CD8-positive, alpha-beta memory T cell (primary cell): ENCODE results near the gene KIF13A. TPM values are rescaled to one million over a fixed set of nuclear protein-coding genes. Genes with fewer than 3 reads are reported as not detected.

ENCODE experiments used
- CTCF ChIA-PET: fragments of 350-600 bp; sonication (Branson Sonifier 250); formaldehyde crosslinking; loops from one replicate; lab custom pipeline; 2021; ENCODE audit warnings: antibody characterized with exemption; lab: Charles Lee
- POLR2A ChIA-PET: fragments of 350-600 bp; sonication (Branson Sonifier 250); formaldehyde crosslinking; loops from one replicate; lab custom pipeline; 2021; ENCODE audit warnings: antibody characterized with exemption; lab: Charles Lee
- DNase-seq, 5 donors: peaks; one replicate each; pipeline versions ENCODE4 v3.0.0 to v3.0.0-alpha.2; 2020 to 2022; ENCODE audit warnings: mixed read lengths in 1 of 5
- H3K27ac ChIP-seq: one replicate; pipeline ENCODE4 v1.7.0; 2013; ENCODE audit warnings: low read depth, mild to moderate bottlenecking, low read length, moderate library complexity
- H3K27me3 ChIP-seq: 2 replicates; pipeline ENCODE4 v1.7.0; 2013; ENCODE audit warnings: low read length, mild to moderate bottlenecking; ENCODE audit not compliant: insufficient read depth, poor library complexity, severe bottlenecking
- H3K36me3 ChIP-seq: 2 replicates; pipeline ENCODE4 v1.7.0; 2013; ENCODE audit warnings: mild to moderate bottlenecking, low read length, moderate library complexity; ENCODE audit not compliant: insufficient read depth
- H3K4me1 ChIP-seq: 2 replicates; pipeline ENCODE4 v1.7.0; 2013; ENCODE audit warnings: mild to moderate bottlenecking, low read length, moderate library complexity; ENCODE audit not compliant: insufficient read depth
- H3K4me3 ChIP-seq: 2 replicates; pipeline ENCODE4 v1.7.0; 2013; ENCODE audit warnings: mild to moderate bottlenecking, low read length
- H3K9me3 ChIP-seq: 2 replicates; pipeline ENCODE4 v1.7.0; 2013; ENCODE audit warnings: mild to moderate bottlenecking, low read length
- H3K27ac Mint-ChIP-seq, 8 donors: one replicate each; pipeline ENCODE4 v1.8.0; 2020 to 2021; ENCODE audit warnings: mixed read lengths in 8 of 8, mild to moderate bottlenecking in 6 of 8, inconsistent platforms in 3 of 8, moderate library complexity in 3 of 8
- H3K27me3 Mint-ChIP-seq, 2 donors: one replicate each; pipeline ENCODE4 v1.8.0; 2020 to 2021; ENCODE audit warnings: mixed read lengths in 2 of 2, mild to moderate bottlenecking in 1 of 2, moderate library complexity in 1 of 2
- H3K36me3 Mint-ChIP-seq, 3 donors: one replicate each; pipeline ENCODE4 v1.8.0; 2020 to 2021; ENCODE audit warnings: mixed read lengths in 3 of 3, inconsistent platforms in 1 of 3, mild to moderate bottlenecking in 1 of 3
- H3K4me1 Mint-ChIP-seq, 3 donors: one replicate each; pipeline ENCODE4 v1.8.0; 2020 to 2021; ENCODE audit warnings: mixed read lengths in 3 of 3, inconsistent platforms in 1 of 3, mild to moderate bottlenecking in 1 of 3
- H3K4me3 Mint-ChIP-seq, 7 donors: one replicate each; pipeline ENCODE4 v1.8.0; 2020 to 2021; ENCODE audit warnings: mixed read lengths in 7 of 7, mild to moderate bottlenecking in 6 of 7, moderate library complexity in 4 of 7, inconsistent platforms in 2 of 7
- H3K9me3 Mint-ChIP-seq, 5 donors: one replicate each; pipeline ENCODE4 v1.8.0; 2020 to 2022; ENCODE audit warnings: mixed read lengths in 5 of 5, mild to moderate bottlenecking in 3 of 5, moderate library complexity in 2 of 5, inconsistent platforms in 1 of 5
- polyA plus RNA-seq: library from polyadenylated mRNA; unstranded; fragments of 300-500 nt; fragmentation: Illumina TruSeq; gene quantifications from one replicate; pipeline ENCODE4 v1.2.3, GENCODE V29; 2021
- total RNA-seq, 2 experiments: library from RNA; stranded (reverse); gene quantifications; one replicate each; pipeline ENCODE4 v1.2.3, GENCODE V29; 2021

Gene KIF13A
- total and polyA plus RNA-seq, 3 experiments from 2014 or later, result 0.12 to 0.60 (median 0.18) TPM

GRCh38 chr6:17931227-17931626 is 56.2 kb downstream of the KIF13A start:
- no peaks in the 10 kb centered on the region for H3K27me3 ChIP-seq
- no peak for DNase-seq
- Mint-ChIP-seq H3K9me3 (no peaks in the 10 kb centered on the region), H3K36me3 (no peaks in the 10 kb centered on the region), H3K4me3 (no peak overlapping the region), H3K27me3 (peaks cover 2 to 12% of the 10 kb centered on the region in 2 donors), H3K27ac (no peak overlapping the region), H3K4me1 (no peaks in the 10 kb centered on the region)
- no peaks in the 10 kb centered on the region for H3K9me3 ChIP-seq
- H3K27ac ChIP-seq, result peak overlapping the region; percentile 2
- CTCF ChIA-PET, result no interaction called here
- POLR2A ChIA-PET, result no interaction called here
- no peak overlapping the region for H3K4me3 ChIP-seq
- no peaks in the 10 kb centered on the region for H3K4me1 ChIP-seq
- no peaks in the 10 kb centered on the region for H3K36me3 ChIP-seq

- H3K27me3 Mint-ChIP-seq, result peaks cover 2 to 12% of the 10 kb centered on the region in 2 donors
- Histone ChIP-seq H3K27ac (peak overlapping the region; percentile 45), H3K4me3 (no peak overlapping the region), H3K36me3 (no peaks in the 10 kb centered on the region), H3K27me3 (no peaks in the 10 kb centered on the region), H3K9me3 (no peaks in the 10 kb centered on the region), H3K4me1 (no peaks in the 10 kb centered on the region)
- no peaks in the 10 kb centered on the region for H3K9me3 Mint-ChIP-seq
- no peak overlapping the region for H3K27ac Mint-ChIP-seq
- ChIA-PET CTCF (no interaction called here), POLR2A (no interaction called here)
- no peaks in the 10 kb centered on the region for H3K36me3 Mint-ChIP-seq
- DNase-seq, result no peak
- no peak overlapping the region for H3K4me3 Mint-ChIP-seq
- H3K4me1 Mint-ChIP-seq, result no peaks in the 10 kb centered on the region
Observed at GRCh38 chr6:17930321-17930993, 57.0 kb downstream of the KIF13A start.

- POLR2A ChIA-PET, result no interaction called here
- Mint-ChIP-seq H3K9me3 (no peaks in the 10 kb centered on the region), H3K27ac (peak overlapping the region in 1 of 8 donors; percentile 8), H3K4me3 (no peak overlapping the region), H3K4me1 (no peaks in the 10 kb centered on the region), H3K36me3 (no peaks in the 10 kb centered on the region), H3K27me3 (peaks cover 2 to 9% of the 10 kb centered on the region in 2 donors)
- Histone ChIP-seq H3K36me3 (no peaks in the 10 kb centered on the region), H3K4me3 (no peak overlapping the region), H3K27me3 (no peaks in the 10 kb centered on the region), H3K9me3 (no peaks in the 10 kb centered on the region), H3K4me1 (no peaks in the 10 kb centered on the region), H3K27ac (no peak overlapping the region)
- CTCF ChIA-PET, result no interaction called here
- DNase-seq, result no peak
Observed at GRCh38 chr6:17928514-17929430, 58.7 kb downstream of the KIF13A start.

GRCh38 chr6:17927705-17928104 is 59.7 kb downstream of the KIF13A start:
- H3K27me3 ChIP-seq, result no peaks in the 10 kb centered on the region
- no peak overlapping the region for H3K27ac ChIP-seq
- no peak for DNase-seq
- H3K36me3 Mint-ChIP-seq, result no peaks in the 10 kb centered on the region
- H3K9me3 Mint-ChIP-seq, result no peaks in the 10 kb centered on the region
- H3K36me3 ChIP-seq, result no peaks in the 10 kb centered on the region
- no peak overlapping the region for H3K27ac Mint-ChIP-seq
- no peaks in the 10 kb centered on the region for H3K4me1 ChIP-seq
- CTCF ChIA-PET, result no interaction called here
- H3K9me3 ChIP-seq, result no peaks in the 10 kb centered on the region
- POLR2A ChIA-PET, result no interaction called here
- H3K4me3 ChIP-seq, result no peak overlapping the region
- H3K4me1 Mint-ChIP-seq, result no peaks in the 10 kb centered on the region
- peaks cover 2 to 9% of the 10 kb centered on the region in 2 donors for H3K27me3 Mint-ChIP-seq
- H3K4me3 Mint-ChIP-seq, result no peak overlapping the region

- DNase-seq, result no peak
- POLR2A ChIA-PET, result no interaction called here
- Mint-ChIP-seq H3K27me3 (peaks cover 2 to 5% of the 10 kb centered on the region in 2 donors), H3K27ac (no peak overlapping the region), H3K36me3 (no peaks in the 10 kb centered on the region), H3K4me3 (no peak overlapping the region), H3K4me1 (no peaks in the 10 kb centered on the region), H3K9me3 (no peaks in the 10 kb centered on the region)
- no peaks in the 10 kb centered on the region for H3K36me3 ChIP-seq
- H3K27ac ChIP-seq, result no peak overlapping the region
- CTCF ChIA-PET, result no interaction called here
- H3K4me3 ChIP-seq, result no peak overlapping the region
- no peaks in the 10 kb centered on the region for H3K4me1 ChIP-seq
- H3K27me3 ChIP-seq, result no peaks in the 10 kb centered on the region
- H3K9me3 ChIP-seq, result no peaks in the 10 kb centered on the region
Observed at GRCh38 chr6:17923401-17923863, 64.0 kb downstream of the KIF13A start.

- H3K4me1 ChIP-seq, result no peaks in the 10 kb centered on the region
- no peak overlapping the region for H3K4me3 ChIP-seq
- Mint-ChIP-seq H3K4me3 (no peak overlapping the region), H3K27ac (no peak overlapping the region), H3K9me3 (no peaks in the 10 kb centered on the region), H3K27me3 (peaks cover 0 to 10% of the 10 kb centered on the region in 2 donors), H3K4me1 (no peaks in the 10 kb centered on the region), H3K36me3 (no peaks in the 10 kb centered on the region)
- no peak for DNase-seq
- no peaks in the 10 kb centered on the region for H3K36me3 ChIP-seq
- ChIA-PET CTCF (no interaction called here), POLR2A (no interaction called here)
- H3K27me3 ChIP-seq, result no peaks in the 10 kb centered on the region
- H3K27ac ChIP-seq, result no peak overlapping the region
- no peaks in the 10 kb centered on the region for H3K9me3 ChIP-seq
Observed at GRCh38 chr6:17921454-17921853, 66.0 kb downstream of the KIF13A start.

- H3K4me1 Mint-ChIP-seq, result no peaks in the 10 kb centered on the region
- H3K36me3 ChIP-seq, result no peaks in the 10 kb centered on the region
- no peak for DNase-seq
- H3K27me3 ChIP-seq, result no peaks in the 10 kb centered on the region
- no peak overlapping the region for H3K27ac Mint-ChIP-seq
- POLR2A ChIA-PET, result no interaction called here
- peaks cover 4 to 16% of the 10 kb centered on the region in 2 donors for H3K27me3 Mint-ChIP-seq
- H3K9me3 Mint-ChIP-seq, result no peaks in the 10 kb centered on the region
- H3K27ac ChIP-seq, result no peak overlapping the region
- no peaks in the 10 kb centered on the region for H3K4me1 ChIP-seq
- no peak overlapping the region for H3K4me3 ChIP-seq
- CTCF ChIA-PET, result no interaction called here
- no peak overlapping the region for H3K4me3 Mint-ChIP-seq
- no peaks in the 10 kb centered on the region for H3K36me3 Mint-ChIP-seq
- H3K9me3 ChIP-seq, result no peaks in the 10 kb centered on the region
Observed at GRCh38 chr6:17919496-17919895, 67.9 kb downstream of the KIF13A start.
